ENCODE measurements around the gene PARD3B. TPM values are rescaled to one million over a fixed set of nuclear protein-coding genes. Genes with fewer than 3 reads are reported as not detected.
A peak's percentile ranks its signal among the peaks of the same experiment; 100 is the strongest.

The PARD3B gene
- total RNA-seq, 1 donor from 2014 or later: 23.8 TPM

- Histone ChIP-seq H3K4me1 (no peaks in the 10 kb centered on the region), H3K27me3 (ENCODE audit: low read depth) (no peaks in the 10 kb centered on the region), H3K4me3 (no peak overlapping the region), H3K9me3 (no peaks in the 10 kb centered on the region), H3K36me3 (no peaks in the 10 kb centered on the region), H3K27ac (no peak overlapping the region)
- intact Hi-C loops (cut with DNase I): no loop called here
- DNase-seq: no peak
- ATAC-seq: no peak
- no peak for TF ChIP-seq CTCF (IDR thresholded peaks at IDR 0.05)
Observed at GRCh38 chr2:204643326-204643725, 98.1 kb downstream of the PARD3B start.

- peak in 1 of 2 donors; percentile 65 for ATAC-seq
- Histone ChIP-seq H3K27ac (no peak overlapping the region), H3K4me1 (no peaks in the 10 kb centered on the region), H3K9me3 (no peaks in the 10 kb centered on the region), H3K4me3 (no peak overlapping the region), H3K36me3 (no peaks in the 10 kb centered on the region), H3K27me3 (ENCODE audit: low read depth) (no peaks in the 10 kb centered on the region)
- no peak for TF ChIP-seq CTCF (IDR thresholded peaks at IDR 0.05)
- no peak for DNase-seq
- intact Hi-C loops (cut with DNase I): no loop called here
Observed at GRCh38 chr2:204645018-204645773, 99.9 kb downstream of the PARD3B start.

- Histone ChIP-seq H3K4me3 (no peak overlapping the region), H3K4me1 (no peaks in the 10 kb centered on the region), H3K9me3 (no peaks in the 10 kb centered on the region), H3K36me3 (no peaks in the 10 kb centered on the region), H3K27me3 (ENCODE audit: low read depth) (no peaks in the 10 kb centered on the region), H3K27ac (no peak overlapping the region)
- DNase-seq (no peak), ATAC-seq (no peak)
- intact Hi-C loops (cut with DNase I): no loop called here
- TF ChIP-seq CTCF (IDR thresholded peaks at IDR 0.05): no peak
Observed at GRCh38 chr2:204647626-204648025, 102.4 kb downstream of the PARD3B start.

GRCh38 chr2:204650611-204651010 lies 105.3 kb downstream of the PARD3B start:
- H3K27ac ChIP-seq: no peak overlapping the region
- no peak for ATAC-seq
- intact Hi-C loops (cut with DNase I): no loop called here

GRCh38 chr2:204652063-204652462 lies 106.8 kb downstream of the PARD3B start:
- no peak for DNase-seq
- H3K9me3 ChIP-seq: no peaks in the 10 kb centered on the region

More at GRCh38 chr2:204650611-204651010, 105.3 kb downstream of the PARD3B start:
- TF ChIP-seq CTCF (IDR thresholded peaks at IDR 0.05): no peak
- Histone ChIP-seq H3K4me3 (no peak overlapping the region), H3K36me3 (no peaks in the 10 kb centered on the region), H3K4me1 (peaks cover 6% of the 10 kb centered on the region), H3K9me3 (no peaks in the 10 kb centered on the region), H3K27me3 (ENCODE audit: low read depth) (no peaks in the 10 kb centered on the region)
- no peak for DNase-seq

More at GRCh38 chr2:204652063-204652462, 106.8 kb downstream of the PARD3B start:
- ATAC-seq: no peak
- no peak overlapping the region for H3K4me3 ChIP-seq
- H3K4me1 ChIP-seq: peaks cover 6% of the 10 kb centered on the region
- H3K36me3 ChIP-seq: no peaks in the 10 kb centered on the region
- no peaks in the 10 kb centered on the region for H3K27me3 ChIP-seq (ENCODE audit: low read depth)
- no peak for TF ChIP-seq CTCF (IDR thresholded peaks at IDR 0.05)
- intact Hi-C loops (cut with DNase I): no loop called here
- no peak overlapping the region for H3K27ac ChIP-seq

All from lower lobe of right lung (tissue), 2 donors.